PC-9 (cell line): ENCODE results near the gene MTOR.

Source experiments
- EZH2 ChIP-seq: fragments of 200-600 bp; sonication (generic); IDR thresholded peaks from 2 replicates; pipeline ENCODE4 v1.8.0; 2017; ENCODE audit warnings: antibody characterized with exemption, low read depth
- TF ChIP-seq, protein P1 (sequence below): fragments of 200-600 bp; sonication (generic); conservative IDR thresholded peaks from 2 replicates; pipeline ENCODE4 v1.6.1; 2017; ENCODE audit warnings: mixed run types, antibody characterized with exemption, mild to moderate bottlenecking, moderate library complexity

DNA sequence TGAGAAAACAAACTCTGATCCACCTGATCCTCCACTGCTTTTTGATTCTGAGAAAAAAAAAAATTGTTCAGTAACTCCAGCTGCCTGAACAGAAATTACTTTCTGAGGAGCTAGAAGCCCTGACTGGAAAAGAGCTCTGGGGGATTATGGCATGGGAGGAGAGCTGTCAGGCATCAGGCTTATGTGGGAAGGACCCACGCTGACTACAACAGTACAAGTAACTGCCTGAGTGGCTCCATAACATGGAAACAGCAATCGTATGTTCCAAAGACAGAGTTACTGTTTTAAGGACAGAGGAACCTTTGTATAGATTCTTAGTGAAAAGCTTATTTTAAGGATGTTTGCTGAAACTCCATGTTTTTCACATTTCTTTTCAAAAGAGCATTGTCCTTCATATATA, 74.4 kb downstream of the MTOR start:
- TF ChIP-seq EZH2, result no peak
- TF ChIP-seq, protein P1, sequence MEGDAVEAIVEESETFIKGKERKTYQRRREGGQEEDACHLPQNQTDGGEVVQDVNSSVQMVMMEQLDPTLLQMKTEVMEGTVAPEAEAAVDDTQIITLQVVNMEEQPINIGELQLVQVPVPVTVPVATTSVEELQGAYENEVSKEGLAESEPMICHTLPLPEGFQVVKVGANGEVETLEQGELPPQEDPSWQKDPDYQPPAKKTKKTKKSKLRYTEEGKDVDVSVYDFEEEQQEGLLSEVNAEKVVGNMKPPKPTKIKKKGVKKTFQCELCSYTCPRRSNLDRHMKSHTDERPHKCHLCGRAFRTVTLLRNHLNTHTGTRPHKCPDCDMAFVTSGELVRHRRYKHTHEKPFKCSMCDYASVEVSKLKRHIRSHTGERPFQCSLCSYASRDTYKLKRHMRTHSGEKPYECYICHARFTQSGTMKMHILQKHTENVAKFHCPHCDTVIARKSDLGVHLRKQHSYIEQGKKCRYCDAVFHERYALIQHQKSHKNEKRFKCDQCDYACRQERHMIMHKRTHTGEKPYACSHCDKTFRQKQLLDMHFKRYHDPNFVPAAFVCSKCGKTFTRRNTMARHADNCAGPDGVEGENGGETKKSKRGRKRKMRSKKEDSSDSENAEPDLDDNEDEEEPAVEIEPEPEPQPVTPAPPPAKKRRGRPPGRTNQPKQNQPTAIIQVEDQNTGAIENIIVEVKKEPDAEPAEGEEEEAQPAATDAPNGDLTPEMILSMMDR, result no peak
